Mesendoderm (in vitro differentiated cells): ENCODE data around the gene MPP3.

Experiments
- DNase-seq: peaks from one replicate; pipeline ENCODE4 v3.0.0; 2013
- H2AK5ac ChIP-seq: 2 replicates; pipeline ENCODE4 v1.6.1; 2013; ENCODE audit warnings: low read length, inconsistent platforms
- H2BK120ac ChIP-seq: 2 replicates; pipeline ENCODE4 v1.6.1; 2013; ENCODE audit warnings: low read depth, mild to moderate bottlenecking, low read length, moderate library complexity, mixed read lengths
- H2BK15ac ChIP-seq: replicated peaks from 2 replicates; pipeline ENCODE4 v1.6.1; 2013; ENCODE audit warnings: low read depth, mild to moderate bottlenecking, moderate library complexity
- H2BK5ac ChIP-seq: 2 replicates; pipeline ENCODE4 v1.6.1; 2013; ENCODE audit warnings: low read length, inconsistent platforms
- H3K18ac ChIP-seq: 2 replicates; pipeline ENCODE4 v1.6.1; 2013; ENCODE audit warnings: mild to moderate bottlenecking, low read length, mixed read lengths
- H3K23ac ChIP-seq: one replicate; pipeline ENCODE4 v1.6.1; 2013; ENCODE audit warnings: low read length
- H3K27ac ChIP-seq: 2 replicates; pipeline ENCODE4 v1.5.1; 2013; ENCODE audit warnings: low read depth, mild to moderate bottlenecking, inconsistent platforms, low read length, moderate library complexity
- H3K27me3 ChIP-seq: 2 replicates; pipeline ENCODE4 v1.6.1; 2013; ENCODE audit warnings: low read length, control low read depth, mild to moderate bottlenecking, inconsistent platforms; ENCODE audit not compliant: insufficient read depth, poor library complexity
- H3K36me3 ChIP-seq: 2 replicates; pipeline ENCODE4 v1.6.1; 2013; ENCODE audit warnings: low read length, inconsistent platforms; ENCODE audit not compliant: control insufficient read depth, insufficient read depth
- H3K4ac ChIP-seq: one replicate; pipeline ENCODE4 v1.6.1; 2013; ENCODE audit warnings: low read depth, mild to moderate bottlenecking, low read length, moderate library complexity
- H3K4me1 ChIP-seq: 2 replicates; pipeline ENCODE4 v1.6.1; 2013; ENCODE audit warnings: low read depth, low read length, inconsistent platforms; ENCODE audit not compliant: control insufficient read depth
- H3K4me2 ChIP-seq: 2 replicates; pipeline ENCODE4 v1.6.1; 2013; ENCODE audit warnings: low read length
- H3K4me3 ChIP-seq: 2 replicates; pipeline ENCODE4 v1.5.1; 2013; ENCODE audit warnings: mild to moderate bottlenecking, low read length
- H3K56ac ChIP-seq: one replicate; pipeline ENCODE4 v1.6.1; 2013; ENCODE audit warnings: low read length
- H3K79me1 ChIP-seq: 2 replicates; pipeline ENCODE4 v1.6.1; 2013; ENCODE audit warnings: low read length, inconsistent platforms
- H3K79me2 ChIP-seq: 2 replicates; pipeline ENCODE4 v1.6.1; 2013; ENCODE audit warnings: mild to moderate bottlenecking, low read length; ENCODE audit not compliant: control insufficient read depth, insufficient read depth
- H3K9ac ChIP-seq: 2 replicates; pipeline ENCODE4 v1.6.1; 2013; ENCODE audit warnings: low read length, inconsistent platforms
- H4K5ac ChIP-seq: one replicate; pipeline ENCODE4 v1.6.1; 2013; ENCODE audit warnings: low read length
- H4K8ac ChIP-seq: one replicate; pipeline ENCODE4 v1.6.1; 2013; ENCODE audit warnings: low read depth, mild to moderate bottlenecking, control low read depth, low read length, moderate library complexity
- WGBS: extraction: QIAGEN DNeasy Blood & Tissue Kit; methylation state at CpG from one replicate; pipeline ENCODE4 v1.1.7; 2013; ENCODE audit warnings: low lambda C conversion rate, missing lambda C conversion rate; ENCODE audit not compliant: insufficient coverage; ENCODE audit errors: extremely low coverage; 5-methylcytosine and 5-hydroxymethylcytosine counted together

MPP3 gene

GRCh38 chr17:43760254-43760852 lies 72.6 kb downstream of the MPP3 start:
- Histone ChIP-seq H4K5ac (no peak overlapping the region), H3K27me3 (no peaks in the 10 kb centered on the region), H3K18ac (no peak overlapping the region), H3K27ac (no peak overlapping the region), H3K79me2 (no peaks in the 10 kb centered on the region), H3K56ac (no peak overlapping the region), H3K79me1 (no peaks in the 10 kb centered on the region), H3K36me3 (no peaks in the 10 kb centered on the region), H2BK120ac (no peak overlapping the region), H2BK5ac (no peak overlapping the region), H2BK15ac (no peak overlapping the region), H3K4me2 (no peak overlapping the region), H3K9ac (no peak overlapping the region), H3K4me3 (no peak overlapping the region), H3K4ac (no peak overlapping the region), H3K4me1 (no peaks in the 10 kb centered on the region), H2AK5ac (no peak overlapping the region), H4K8ac (no peak overlapping the region), H3K23ac (no peak overlapping the region)
- no CpG with 5 or more reads among the region's 10 CpGs for WGBS
- DNase-seq, result peak; percentile 96

- no peaks in the 10 kb centered on the region for H3K79me1 ChIP-seq
- no peaks in the 10 kb centered on the region for H3K27me3 ChIP-seq
- DNase-seq, result peak; percentile 57
- no peak overlapping the region for H3K4me3 ChIP-seq
- no CpG with 5 or more reads among the region's 7 CpGs for WGBS
- H3K23ac ChIP-seq, result no peak overlapping the region
- no peak overlapping the region for H4K8ac ChIP-seq
- H3K9ac ChIP-seq, result no peak overlapping the region
- H3K36me3 ChIP-seq, result no peaks in the 10 kb centered on the region
- H2BK5ac ChIP-seq, result no peak overlapping the region
- no peak overlapping the region for H3K27ac ChIP-seq
- no peak overlapping the region for H3K56ac ChIP-seq
- H3K4me1 ChIP-seq, result no peaks in the 10 kb centered on the region
- no peak overlapping the region for H3K18ac ChIP-seq
- H2BK15ac ChIP-seq, result no peak overlapping the region
- H2BK120ac ChIP-seq, result no peak overlapping the region
- H3K4me2 ChIP-seq, result no peak overlapping the region
- no peaks in the 10 kb centered on the region for H3K79me2 ChIP-seq
- H4K5ac ChIP-seq, result no peak overlapping the region
- H3K4ac ChIP-seq, result no peak overlapping the region
- no peak overlapping the region for H2AK5ac ChIP-seq
These were observed 73.1 kb downstream of the MPP3 start for GRCh38 chr17:43759836-43760235.

GRCh38 chr17:43758497-43759174 lies 74.3 kb downstream of the MPP3 start, which contains the start of gene SOST:
Gene SOST (minus strand): TSS chr17:43758791. CDS start chr17:43758741, 50 bp downstream.
- H3K79me2 ChIP-seq, result no peaks in the 10 kb centered on the region
- no peak within 1 kb of the TSS for H3K4ac ChIP-seq
- no peak within 1 kb of the TSS for H4K8ac ChIP-seq
- H4K5ac ChIP-seq, result no peak within 1 kb of the TSS
- no peaks in the 10 kb centered on the region for H3K27me3 ChIP-seq
- H3K27ac ChIP-seq, result no peak within 1 kb of the TSS
- no peak within 1 kb of the TSS for H3K4me2 ChIP-seq
- WGBS, result no CpG with 5 or more reads among the region's 24 CpGs
- no peak within 1 kb of the TSS for H2AK5ac ChIP-seq
- no peak within 1 kb of the TSS for H3K18ac ChIP-seq
- no peak for DNase-seq
- H3K56ac ChIP-seq, result no peak within 1 kb of the TSS
- H3K36me3 ChIP-seq, result no peaks in the 10 kb centered on the region
- no peak within 1 kb of the TSS for H2BK15ac ChIP-seq
- H2BK120ac ChIP-seq, result no peak within 1 kb of the TSS
- no peak within 1 kb of the TSS for H2BK5ac ChIP-seq
- no peak within 1 kb of the TSS for H3K23ac ChIP-seq
- no peaks in the 10 kb centered on the region for H3K4me1 ChIP-seq
- H3K4me3 ChIP-seq, result no peak within 1 kb of the TSS
- no peak within 1 kb of the TSS for H3K9ac ChIP-seq
- no peaks in the 10 kb centered on the region for H3K79me1 ChIP-seq

GRCh38 chr17:43758086-43758485 lies 74.9 kb downstream of the MPP3 start:
- Histone ChIP-seq H3K4me3 (no peak overlapping the region), H3K36me3 (no peaks in the 10 kb centered on the region), H3K79me2 (no peaks in the 10 kb centered on the region), H3K4me1 (no peaks in the 10 kb centered on the region), H3K56ac (no peak overlapping the region), H3K4ac (no peak overlapping the region), H3K27ac (no peak overlapping the region), H2BK120ac (no peak overlapping the region), H3K18ac (no peak overlapping the region), H3K79me1 (no peaks in the 10 kb centered on the region), H3K9ac (no peak overlapping the region), H2AK5ac (no peak overlapping the region), H2BK5ac (no peak overlapping the region), H3K23ac (no peak overlapping the region), H4K8ac (no peak overlapping the region), H2BK15ac (no peak overlapping the region), H3K4me2 (no peak overlapping the region), H3K27me3 (no peaks in the 10 kb centered on the region), H4K5ac (no peak overlapping the region)
- no CpG with 5 or more reads among the region's 6 CpGs for WGBS
- no peak for DNase-seq

- Histone ChIP-seq H4K8ac (no peak overlapping the region), H3K9ac (no peak overlapping the region), H2AK5ac (no peak overlapping the region), H3K27ac (no peak overlapping the region), H3K4ac (no peak overlapping the region), H3K4me2 (no peak overlapping the region), H3K79me2 (no peaks in the 10 kb centered on the region), H3K79me1 (no peaks in the 10 kb centered on the region), H3K56ac (no peak overlapping the region), H2BK120ac (no peak overlapping the region), H3K27me3 (no peaks in the 10 kb centered on the region), H3K4me1 (no peaks in the 10 kb centered on the region), H3K23ac (no peak overlapping the region), H2BK15ac (no peak overlapping the region), H2BK5ac (no peak overlapping the region), H4K5ac (no peak overlapping the region), H3K18ac (no peak overlapping the region), H3K36me3 (no peaks in the 10 kb centered on the region), H3K4me3 (no peak overlapping the region)
- no peak for DNase-seq
- WGBS, result no CpG with 5 or more reads among the region's 8 CpGs
These were observed 75.7 kb downstream of the MPP3 start for GRCh38 chr17:43757171-43757660.
